Cerebellar cortex (tissue), 1 donor: ENCODE results near the gene ACIN1.

Source experiments
- DNase-seq: peaks from one replicate; pipeline ENCODE4 v3.0.0-alpha.2; 2015; ENCODE audit warnings: low spot score

Gene ACIN1

GRCh38 chr14:23042162-23042965, 52.6 kb downstream of the ACIN1 start, which contains the start of gene PSMB11:
TSS of gene PSMB11 (plus strand) at chr14:23042212. CDS start at chr14:23042226, 14 bp downstream.
- DNase-seq: no peak

GRCh38 chr14:23041729-23042128, 53.2 kb downstream of the ACIN1 start:
- DNase-seq: no peak

- no peak for DNase-seq
Observed at GRCh38 chr14:23040100-23040499, 54.8 kb downstream of the ACIN1 start.

GRCh38 chr14:23035303-23036144, 59.4 kb downstream of the ACIN1 start:
- DNase-seq: no peak

GRCh38 chr14:23034498-23035302, 60.2 kb downstream of the ACIN1 start, which contains the start of gene PSMB5:
TSS of gene PSMB5 (minus strand) at chr14:23034900. CDS start at chr14:23034881, 19 bp downstream.
- peak; percentile 99 for DNase-seq

GRCh38 chr14:23033801-23034497, 61.0 kb downstream of the ACIN1 start:
- no peak for DNase-seq

GRCh38 chr14:23033251-23033727, 61.6 kb downstream of the ACIN1 start:
- no peak for DNase-seq

GRCh38 chr14:23030936-23031335, 64.0 kb downstream of the ACIN1 start:
- DNase-seq: no peak

GRCh38 chr14:23028799-23029198, 66.1 kb downstream of the ACIN1 start:
- DNase-seq: no peak

- DNase-seq: no peak
Observed at GRCh38 chr14:23025151-23025814, 69.7 kb downstream of the ACIN1 start.

GRCh38 chr14:23024612-23025075, 70.3 kb downstream of the ACIN1 start:
- no peak for DNase-seq

- no peak for DNase-seq
Observed at GRCh38 chr14:23023795-23024152, 71.2 kb downstream of the ACIN1 start.

GRCh38 chr14:23023022-23023794, 71.7 kb downstream of the ACIN1 start:
- DNase-seq: no peak

GRCh38 chr14:23021889-23022442, 73.0 kb downstream of the ACIN1 start:
- no peak for DNase-seq

- DNase-seq: no peak
Observed at GRCh38 chr14:23021434-23021833, 73.5 kb downstream of the ACIN1 start.

GRCh38 chr14:23020143-23021128, 74.5 kb downstream of the ACIN1 start:
- DNase-seq: no peak

- no peak for DNase-seq
Observed at GRCh38 chr14:23018107-23018506, 76.8 kb downstream of the ACIN1 start.

- no peak for DNase-seq
Observed at GRCh38 chr14:23017091-23017490, 77.8 kb downstream of the ACIN1 start.
